ENCODE results near the gene ZER1. TPM values are rescaled to one million over a fixed set of nuclear protein-coding genes. Genes with fewer than 3 reads are reported as not detected.
A peak's percentile ranks its signal among the peaks of the same experiment; 100 is the strongest.

The ZER1 gene
- total RNA-seq, 1 donor from 2014 or later: 14.7 TPM

- Histone ChIP-seq H3K27me3 (no peaks in the 10 kb centered on the region), H3K9me3 (ENCODE audit: low read depth) (no peaks in the 10 kb centered on the region), H3K27ac (no peak overlapping the region), H3F3A (ENCODE audit: low read depth) (peaks cover 19% of the 10 kb centered on the region), H4K20me1 (ENCODE audit: low read depth) (no peaks in the 10 kb centered on the region), H2AFZ (replicated peaks) (peak overlapping the region; percentile 97), H3K79me2 (ENCODE audit: low read depth) (peaks cover 13% of the 10 kb centered on the region), H3K4me1 (peaks cover 7% of the 10 kb centered on the region), H3K4me2 (peak overlapping the region; percentile 95), H3K9ac (peak overlapping the region; percentile 64), H3K36me3 (no peaks in the 10 kb centered on the region), H3K4me3 (peak overlapping the region; percentile 96)
- DNase-seq (ENCODE audit: low spot score): no peak
- no peak for TF ChIP-seq EZH2 (IDR thresholded peaks at IDR 0.05)
- TF ChIP-seq, protein P1, sequence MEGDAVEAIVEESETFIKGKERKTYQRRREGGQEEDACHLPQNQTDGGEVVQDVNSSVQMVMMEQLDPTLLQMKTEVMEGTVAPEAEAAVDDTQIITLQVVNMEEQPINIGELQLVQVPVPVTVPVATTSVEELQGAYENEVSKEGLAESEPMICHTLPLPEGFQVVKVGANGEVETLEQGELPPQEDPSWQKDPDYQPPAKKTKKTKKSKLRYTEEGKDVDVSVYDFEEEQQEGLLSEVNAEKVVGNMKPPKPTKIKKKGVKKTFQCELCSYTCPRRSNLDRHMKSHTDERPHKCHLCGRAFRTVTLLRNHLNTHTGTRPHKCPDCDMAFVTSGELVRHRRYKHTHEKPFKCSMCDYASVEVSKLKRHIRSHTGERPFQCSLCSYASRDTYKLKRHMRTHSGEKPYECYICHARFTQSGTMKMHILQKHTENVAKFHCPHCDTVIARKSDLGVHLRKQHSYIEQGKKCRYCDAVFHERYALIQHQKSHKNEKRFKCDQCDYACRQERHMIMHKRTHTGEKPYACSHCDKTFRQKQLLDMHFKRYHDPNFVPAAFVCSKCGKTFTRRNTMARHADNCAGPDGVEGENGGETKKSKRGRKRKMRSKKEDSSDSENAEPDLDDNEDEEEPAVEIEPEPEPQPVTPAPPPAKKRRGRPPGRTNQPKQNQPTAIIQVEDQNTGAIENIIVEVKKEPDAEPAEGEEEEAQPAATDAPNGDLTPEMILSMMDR (IDR thresholded peaks at IDR 0.05): no peak
- no peak for TF ChIP-seq EZH2phosphoT487 (IDR thresholded peaks at IDR 0.05)
- no peaks in the 10 kb centered on the region for H3K36me3 Mint-ChIP-seq
- peaks cover 11% of the 10 kb centered on the region for H3K4me1 Mint-ChIP-seq
- peak overlapping the region; percentile 81 for H3K27ac Mint-ChIP-seq
- no peaks in the 10 kb centered on the region for H3K27me3 Mint-ChIP-seq (ENCODE audit: insufficient read depth, low read depth)
- H3K4me3 Mint-ChIP-seq: peak overlapping the region; percentile 96
- no peaks in the 10 kb centered on the region for H3K9me3 Mint-ChIP-seq
Observed at GRCh38 chr9:128787659-128788058, 15.9 kb upstream of the ZER1 start.

DNA sequence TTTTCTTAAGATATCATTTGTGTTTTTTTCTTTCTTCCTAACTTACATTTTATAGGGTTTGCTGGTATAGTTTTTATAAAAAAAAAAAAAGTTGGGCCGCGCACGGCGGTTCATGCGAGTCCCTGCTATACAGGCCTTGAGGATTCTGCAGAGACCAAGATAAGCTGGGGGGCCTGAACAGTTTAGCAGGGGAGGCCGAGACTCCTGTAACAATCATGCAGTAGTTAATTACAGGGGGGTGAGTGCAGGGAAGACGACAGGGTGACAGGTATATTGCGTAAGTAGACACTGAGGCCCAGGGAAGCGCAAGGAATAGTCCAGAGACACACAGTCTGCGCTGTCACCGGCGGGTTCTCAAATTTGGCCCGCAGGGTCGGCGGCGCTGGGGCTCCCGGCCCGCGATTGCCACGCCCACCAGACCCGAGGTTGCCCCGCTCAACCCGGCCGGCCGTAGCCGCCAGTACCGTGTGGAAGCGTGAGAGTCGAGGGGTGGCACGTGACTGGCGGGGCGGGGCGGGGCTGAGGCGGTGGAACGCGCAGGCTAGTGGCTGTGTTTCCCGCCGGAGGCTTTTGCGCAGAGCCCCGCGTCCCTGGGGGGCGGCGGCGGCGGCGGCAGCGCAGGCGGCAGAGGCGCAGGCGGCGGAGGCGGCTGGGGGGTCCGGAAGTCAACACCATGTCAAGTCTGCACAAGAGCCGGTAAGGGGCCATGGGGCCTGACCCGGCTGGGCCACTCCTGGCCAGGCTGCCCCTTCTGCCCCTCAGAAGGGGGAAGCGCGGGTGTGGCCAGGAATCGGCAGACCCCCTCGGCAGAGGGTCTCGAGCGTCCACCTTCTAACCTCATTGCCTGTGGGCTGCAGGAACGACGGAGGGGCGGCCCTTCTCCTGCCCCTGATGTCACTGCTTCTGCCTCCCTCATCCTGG, 15.2 kb upstream of the ZER1 start, which contains the start of gene TBC1D13:
Gene TBC1D13, plus strand, starts transcription at position 573 of the 921 bp plus-strand sequence. Its CDS starts 101 bp downstream, at position 674.
- Mint-ChIP-seq H3K4me1 (peaks cover 11% of the 10 kb centered on the region), H3K36me3 (no peaks in the 10 kb centered on the region), H3K27ac (peak within 1 kb of the TSS; percentile 81), H3K9me3 (no peaks in the 10 kb centered on the region), H3K4me3 (peak within 1 kb of the TSS; percentile 96), H3K27me3 (ENCODE audit: insufficient read depth, low read depth) (no peaks in the 10 kb centered on the region)
- H3K9me3 ChIP-seq (ENCODE audit: low read depth): no peaks in the 10 kb centered on the region
- no peaks in the 10 kb centered on the region for H4K20me1 ChIP-seq (ENCODE audit: low read depth)
- H3K79me2 ChIP-seq (ENCODE audit: low read depth): peaks cover 13% of the 10 kb centered on the region
- peaks cover 19% of the 10 kb centered on the region for H3F3A ChIP-seq (ENCODE audit: low read depth)
- peak within 1 kb of the TSS; percentile 97 for H2AFZ ChIP-seq (replicated peaks)
- peak; percentile 94 for DNase-seq (ENCODE audit: low spot score)
- H3K27me3 ChIP-seq: no peaks in the 10 kb centered on the region
- no peak for TF ChIP-seq EZH2 (IDR thresholded peaks at IDR 0.05)
- TF ChIP-seq, protein P1 (IDR thresholded peaks at IDR 0.05): no peak
- TF ChIP-seq EZH2phosphoT487 (IDR thresholded peaks at IDR 0.05): no peak
- peak within 1 kb of the TSS; percentile 95 for H3K4me2 ChIP-seq
- H3K36me3 ChIP-seq: no peaks in the 10 kb centered on the region
- peak within 1 kb of the TSS; percentile 64 for H3K9ac ChIP-seq
- H3K27ac ChIP-seq: no peak within 1 kb of the TSS
- H3K4me1 ChIP-seq: peaks cover 7% of the 10 kb centered on the region
- peak within 1 kb of the TSS; percentile 96 for H3K4me3 ChIP-seq

DNA sequence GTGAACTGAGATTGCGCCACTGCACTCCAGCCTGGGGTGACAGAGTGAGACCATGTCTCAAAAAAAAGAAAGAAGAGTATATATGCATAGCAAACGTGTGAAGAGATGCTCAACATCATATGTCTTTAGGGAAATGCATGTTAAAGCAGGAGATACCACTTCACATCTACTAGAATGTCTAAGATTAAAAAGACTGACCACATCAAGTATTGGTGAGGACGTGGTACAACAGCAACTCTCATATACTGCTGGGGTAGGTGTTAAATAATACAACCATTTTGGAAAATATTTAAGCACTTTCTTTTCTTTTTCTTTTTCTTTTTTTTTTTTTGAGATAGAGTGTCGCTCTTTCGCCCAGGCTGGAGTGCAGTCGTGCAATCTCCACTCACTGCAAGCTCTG, 13.7 kb upstream of the ZER1 start:
- Histone ChIP-seq H2AFZ (replicated peaks) (no peak overlapping the region), H3K4me2 (no peak overlapping the region), H3K4me1 (peaks cover 7% of the 10 kb centered on the region), H3F3A (ENCODE audit: low read depth) (peaks cover 19% of the 10 kb centered on the region), H3K9me3 (ENCODE audit: low read depth) (no peaks in the 10 kb centered on the region), H3K27me3 (no peaks in the 10 kb centered on the region), H4K20me1 (ENCODE audit: low read depth) (no peaks in the 10 kb centered on the region), H3K9ac (no peak overlapping the region), H3K79me2 (ENCODE audit: low read depth) (peaks cover 13% of the 10 kb centered on the region), H3K4me3 (no peak overlapping the region), H3K27ac (no peak overlapping the region), H3K36me3 (no peaks in the 10 kb centered on the region)
- DNase-seq (ENCODE audit: low spot score): no peak
- H3K4me1 Mint-ChIP-seq: peaks cover 11% of the 10 kb centered on the region
- TF ChIP-seq, protein P1 (IDR thresholded peaks at IDR 0.05): no peak
- TF ChIP-seq EZH2 (IDR thresholded peaks at IDR 0.05) (no peak), EZH2phosphoT487 (IDR thresholded peaks at IDR 0.05) (no peak)
- no peaks in the 10 kb centered on the region for H3K27me3 Mint-ChIP-seq (ENCODE audit: insufficient read depth, low read depth)
- H3K9me3 Mint-ChIP-seq: peaks cover 5% of the 10 kb centered on the region
- peaks cover 3% of the 10 kb centered on the region for H3K36me3 Mint-ChIP-seq
- no peak overlapping the region for H3K4me3 Mint-ChIP-seq
- no peak overlapping the region for H3K27ac Mint-ChIP-seq

Data from neural progenitor cell (in vitro differentiated cells).